Heart left ventricle (tissue), 16 donors: Measurements from ENCODE around the gene SLIT3. TPM values are rescaled to one million over a fixed set of nuclear protein-coding genes. Genes with fewer than 3 reads are reported as not detected.

Source experiments
- ATAC-seq, 4 donors: fragments of 200-7000 bp; cut with Tn5 transposase; one replicate each; pipeline ENCODE4 v1.9.1; 2020 to 2022; ENCODE audit warnings: moderate library complexity in 4 of 4, mild to moderate bottlenecking in 3 of 4, moderate number of reproducible peaks in 1 of 4
- DNase-seq, 5 donors: peaks; one replicate each; pipeline ENCODE4 v3.0.0-alpha.2; 2020
- H3K27ac ChIP-seq, 12 donors: fragments of 200-600 bp; sonication (generic) in 4 of 12; one replicate each; pipeline versions ENCODE4 v1.5.0 to v1.8.0; 2016 to 2022; ENCODE audit warnings: mild to moderate bottlenecking in 2 of 12
- H3K27me3 ChIP-seq, 9 donors: fragments of 200-600 bp; sonication (generic) in 2 of 9; one replicate each; pipeline versions ENCODE4 v1.5.1 to v1.8.0; 2016 to 2022; ENCODE audit warnings: mild to moderate bottlenecking in 3 of 9
- H3K36me3 ChIP-seq, 9 donors: fragments of 200-600 bp; sonication (generic) in 2 of 9; one replicate each; pipeline versions ENCODE4 v1.5.0 to v1.8.0; 2018 to 2022; ENCODE audit warnings: mild to moderate bottlenecking in 2 of 9
- H3K4me1 ChIP-seq, 12 donors: fragments of 200-600 bp; sonication (generic) in 4 of 12; one replicate each; pipeline versions ENCODE4 v1.5.0 to v1.8.0; 2016 to 2022; ENCODE audit warnings: mild to moderate bottlenecking in 3 of 12
- H3K4me3 ChIP-seq, 12 donors: fragments of 200-600 bp; sonication (generic) in 4 of 12; one replicate each; pipeline versions ENCODE4 v1.5.0 to v1.8.0; 2017 to 2022; ENCODE audit warnings: mild to moderate bottlenecking in 9 of 12, moderate library complexity in 4 of 12
- H3K9me3 ChIP-seq, 12 donors: fragments of 200-600 bp; sonication (generic) in 4 of 12; one replicate each; pipeline versions ENCODE4 v1.5.0 to v1.8.0; 2016 to 2022; ENCODE audit warnings: mild to moderate bottlenecking in 1 of 12
- POLR2A ChIP-seq, 2 donors: fragments of 450-650 bp; IDR thresholded peaks; one replicate each; pipeline ENCODE4 v1.6.1; 2017; ENCODE audit warnings: antibody characterized with exemption in 2 of 2, mild to moderate bottlenecking in 2 of 2, moderate library complexity in 2 of 2
- WGBS, 4 donors: extraction: QIAGEN DNeasy Blood & Tissue Kit in 2 of 4; methylation state at CpG; one replicate each; pipeline versions ENCODE4 v1.1.5 to v1.1.7; 2013 to 2018; 5-methylcytosine and 5-hydroxymethylcytosine counted together
- intact Hi-C, 10 donors: fragments of 100-400 bp; cut with DNase I; formaldehyde crosslinking; loops; one replicate each; pipeline versions ENCODE4 v1.11.1 to v1.14.2; 2022
- polyA plus RNA-seq, 2 donors: library from polyadenylated mRNA; stranded (reverse); fragments of 200-250 nt; gene quantifications; one replicate each; pipeline ENCODE4 v1.2.3, GENCODE V29; 2013
- total RNA-seq, 9 donors: library from RNA; depleted of rRNA in 2 of 9; stranded (reverse); fragments of >200 nt in 2 of 9; fragmentation: NEBNext Ultra II Directional in 3 of 9; extraction: Animal tissue kit (Norgen Biotek cat#: 25700) in 3 of 9; gene quantifications; one replicate each; pipeline versions ENCODE4 v1.1.0 to v1.2.4, GENCODE V29; 2016 to 2023
- TF ChIP-seq, protein P1 (sequence below), 12 donors: fragments of 200-600 bp; sonication (generic) in 4 of 12; IDR thresholded peaks; one replicate each; pipeline versions ENCODE4 v1.5.0 to v1.8.0; 2018 to 2022; ENCODE audit warnings: antibody characterized with exemption in 12 of 12, mild to moderate bottlenecking in 5 of 12
- donor health status: ischemic (EF 13 %, LVEDD 7.1; RV severe dilation, severe dysfunction).
- donor health status: healthy with polysubstance abuse.
- donor health status: DM: no; HTN: yes; CAD: no.
- donor health status: DM: no; HTN: no; CAD: no.
- donor health status: ischemic (EF 25% LVEDD 6.9; RV normal size, moderate dysfunction).
- donor health status: ischemic (EF 25% LVEDD 5.7; RV mildly dilated, moderate dysfunction).
- donor health status: healthy.
- donor health status: DM: yes; HTN: yes; CAD: no.
- donor health status: ischemic (EF 35%, LVEDD 5.7; RV mildly dilated, moderate dysfunction).
- donor health status: nonischemic (EF 11% LVEDD 7.7; RV severe dilation, severe dysfunction).
- donor health status: DM: yes; HTN: yes; CAD: no.
- donor health status: PGD.
- donor health status: ischemic (EF 29% LVEDD 5.4; RV normal size, mild dysfunction).
- donor health status: nonischemic (EF 23%, LVEDD 6.1; RV moderate dilation, normal function).

Gene SLIT3
- total and polyA plus RNA-seq, 11 donors, result 2.3 to 40.3 (median 14.4) TPM

DNA sequence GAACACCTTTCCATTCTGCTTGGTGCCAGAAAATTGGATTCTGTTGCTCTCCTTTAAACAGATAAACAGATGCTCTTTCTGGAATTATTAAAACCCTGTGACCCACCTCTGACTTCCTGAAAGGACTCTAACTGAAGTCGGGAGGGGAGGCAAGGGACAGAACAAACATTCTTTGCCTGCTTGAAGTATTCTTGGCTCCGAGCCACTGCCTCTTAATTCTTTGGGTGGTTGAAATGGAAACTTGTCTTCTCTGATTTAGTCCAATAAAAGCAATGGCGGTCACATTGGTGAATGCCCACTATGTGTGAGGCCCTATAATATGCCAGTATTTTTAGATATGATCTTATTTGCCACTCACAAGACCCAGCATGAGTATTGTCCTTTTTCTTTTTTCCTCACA, 236.8 kb downstream of the SLIT3 start:
- ATAC-seq, result peak in 1 of 4 donors; percentile 25
- no peaks in the 10 kb centered on the region for H3K9me3 ChIP-seq
- no peaks in the 10 kb centered on the region for H3K36me3 ChIP-seq
- H3K4me1 ChIP-seq, result peaks cover 0 to 28% (median 9%) of the 10 kb centered on the region in 12 donors
- no peak for TF ChIP-seq POLR2A (IDR thresholded peaks at IDR 0.05)
- TF ChIP-seq, protein P1, sequence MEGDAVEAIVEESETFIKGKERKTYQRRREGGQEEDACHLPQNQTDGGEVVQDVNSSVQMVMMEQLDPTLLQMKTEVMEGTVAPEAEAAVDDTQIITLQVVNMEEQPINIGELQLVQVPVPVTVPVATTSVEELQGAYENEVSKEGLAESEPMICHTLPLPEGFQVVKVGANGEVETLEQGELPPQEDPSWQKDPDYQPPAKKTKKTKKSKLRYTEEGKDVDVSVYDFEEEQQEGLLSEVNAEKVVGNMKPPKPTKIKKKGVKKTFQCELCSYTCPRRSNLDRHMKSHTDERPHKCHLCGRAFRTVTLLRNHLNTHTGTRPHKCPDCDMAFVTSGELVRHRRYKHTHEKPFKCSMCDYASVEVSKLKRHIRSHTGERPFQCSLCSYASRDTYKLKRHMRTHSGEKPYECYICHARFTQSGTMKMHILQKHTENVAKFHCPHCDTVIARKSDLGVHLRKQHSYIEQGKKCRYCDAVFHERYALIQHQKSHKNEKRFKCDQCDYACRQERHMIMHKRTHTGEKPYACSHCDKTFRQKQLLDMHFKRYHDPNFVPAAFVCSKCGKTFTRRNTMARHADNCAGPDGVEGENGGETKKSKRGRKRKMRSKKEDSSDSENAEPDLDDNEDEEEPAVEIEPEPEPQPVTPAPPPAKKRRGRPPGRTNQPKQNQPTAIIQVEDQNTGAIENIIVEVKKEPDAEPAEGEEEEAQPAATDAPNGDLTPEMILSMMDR (IDR thresholded peaks at IDR 0.05), result no peak
- no peak overlapping the region for H3K4me3 ChIP-seq
- 8 to 29% (median 16%) methylated on average over 3 of the region's 3 CpGs for WGBS, 4 donors
- DNase-seq, result peak in 2 of 5 donors; percentile 35 to 39
- intact Hi-C loops, result no loop called here
- peak overlapping the region in 1 of 12 donors; percentile 12 for H3K27ac ChIP-seq
- no peaks in the 10 kb centered on the region for H3K27me3 ChIP-seq

DNA sequence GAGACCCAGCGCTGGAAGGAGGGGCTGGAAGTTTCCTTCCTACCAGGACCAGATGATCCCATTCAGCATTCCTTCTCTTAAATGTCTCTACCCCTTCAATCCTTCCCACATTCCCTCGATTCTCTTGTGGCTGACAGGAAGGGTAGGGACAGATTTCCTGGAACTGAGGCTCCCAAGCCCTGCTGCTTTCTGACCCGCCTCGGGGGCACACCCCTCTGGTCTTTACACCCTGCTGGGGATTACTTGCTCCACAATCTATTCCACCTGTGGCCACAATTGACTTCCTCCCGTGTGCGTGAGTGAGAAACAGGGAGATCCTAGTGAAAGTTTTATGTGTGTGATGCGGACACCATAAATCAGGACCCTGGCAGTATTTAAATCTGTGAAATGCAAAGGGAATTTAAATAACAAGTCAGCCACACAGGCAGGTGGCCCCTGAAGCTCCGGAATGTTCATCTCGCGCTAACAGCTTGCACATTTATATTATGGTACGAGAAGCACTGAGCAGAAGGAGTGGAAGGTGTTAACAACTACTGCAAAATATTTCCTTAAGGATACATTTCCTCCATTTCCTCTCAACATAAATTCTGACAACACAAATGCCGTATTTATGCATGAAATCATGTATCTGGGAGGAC, 237.5 kb downstream of the SLIT3 start:
- ATAC-seq, result no peak
- intact Hi-C loops, result no loop called here
- H3K27ac ChIP-seq, result peak overlapping the region in 1 of 12 donors; percentile 12

GRCh38 chr5:169062690-169063089, 238.2 kb downstream of the SLIT3 start:
- no peaks in the 10 kb centered on the region for H3K36me3 ChIP-seq
- DNase-seq (no peak), ATAC-seq (no peak)
- no peak overlapping the region for H3K27ac ChIP-seq
- 73 to 89% (median 80%) methylated on average over 2 of the region's 2 CpGs for WGBS, 4 donors
- intact Hi-C loops, result no loop called here
- no peak overlapping the region for H3K4me3 ChIP-seq
- TF ChIP-seq POLR2A (IDR thresholded peaks at IDR 0.05), result no peak
- TF ChIP-seq, protein P1 (IDR thresholded peaks at IDR 0.05), result no peak
- peaks cover 0 to 24% (median 8%) of the 10 kb centered on the region in 12 donors for H3K4me1 ChIP-seq
- no peaks in the 10 kb centered on the region for H3K27me3 ChIP-seq
- no peaks in the 10 kb centered on the region for H3K9me3 ChIP-seq

More for the DNA sequence above, 237.5 kb downstream of the SLIT3 start:
- no peak for DNase-seq
- no peaks in the 10 kb centered on the region for H3K36me3 ChIP-seq
- no peaks in the 10 kb centered on the region for H3K9me3 ChIP-seq
- 50 to 62% (median 56%) methylated on average over 12 of the region's 12 CpGs for WGBS, 4 donors
- peaks cover 0 to 28% (median 9%) of the 10 kb centered on the region in 12 donors for H3K4me1 ChIP-seq
- no peak for TF ChIP-seq POLR2A (IDR thresholded peaks at IDR 0.05)
- TF ChIP-seq, protein P1 (IDR thresholded peaks at IDR 0.05), result no peak
- H3K4me3 ChIP-seq, result no peak overlapping the region
- H3K27me3 ChIP-seq, result no peaks in the 10 kb centered on the region

DNA sequence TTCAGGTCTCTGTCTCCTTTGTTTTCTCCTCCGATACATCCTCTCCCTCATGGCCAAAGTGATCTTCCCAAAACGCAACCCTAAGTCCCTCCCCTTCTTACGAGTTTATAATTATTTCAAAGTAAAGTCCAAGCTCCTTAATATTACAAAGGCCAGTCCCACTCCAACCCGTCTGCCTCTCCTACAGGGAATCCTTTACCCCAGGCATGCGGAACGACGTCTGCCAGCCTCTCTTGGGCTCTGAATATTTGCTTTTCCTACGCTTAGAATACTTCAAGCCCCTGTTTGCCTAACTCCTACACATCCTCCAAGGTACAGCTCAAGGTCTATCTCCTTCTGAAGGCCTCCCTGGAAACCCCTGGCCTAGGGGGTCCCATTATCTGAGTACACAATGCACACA, 246.4 kb downstream of the SLIT3 start:
- Histone ChIP-seq H3K27me3 (peaks cover 0 to 3% (median 0%) of the 10 kb centered on the region in 9 donors), H3K4me3 (no peak overlapping the region), H3K36me3 (no peaks in the 10 kb centered on the region), H3K27ac (no peak overlapping the region), H3K4me1 (peaks cover 0 to 5% (median 0%) of the 10 kb centered on the region in 12 donors), H3K9me3 (no peaks in the 10 kb centered on the region)
- no peak for DNase-seq
- ATAC-seq, result no peak
- TF ChIP-seq, protein P1 (IDR thresholded peaks at IDR 0.05), result no peak
- TF ChIP-seq POLR2A (IDR thresholded peaks at IDR 0.05), result no peak
- WGBS, 4 donors, result 82 to 95% (median 94%) methylated on average over 8 of the region's 8 CpGs
- intact Hi-C loops, result no loop called here
